ENCODE measurements around the gene IGFLR1.
"Not testable (repeated sequence)": the region's sequence is repeated elsewhere in the genome, so short reads cannot be mapped to it uniquely, and the experiment has no call there.

IGFLR1 gene

DNA sequence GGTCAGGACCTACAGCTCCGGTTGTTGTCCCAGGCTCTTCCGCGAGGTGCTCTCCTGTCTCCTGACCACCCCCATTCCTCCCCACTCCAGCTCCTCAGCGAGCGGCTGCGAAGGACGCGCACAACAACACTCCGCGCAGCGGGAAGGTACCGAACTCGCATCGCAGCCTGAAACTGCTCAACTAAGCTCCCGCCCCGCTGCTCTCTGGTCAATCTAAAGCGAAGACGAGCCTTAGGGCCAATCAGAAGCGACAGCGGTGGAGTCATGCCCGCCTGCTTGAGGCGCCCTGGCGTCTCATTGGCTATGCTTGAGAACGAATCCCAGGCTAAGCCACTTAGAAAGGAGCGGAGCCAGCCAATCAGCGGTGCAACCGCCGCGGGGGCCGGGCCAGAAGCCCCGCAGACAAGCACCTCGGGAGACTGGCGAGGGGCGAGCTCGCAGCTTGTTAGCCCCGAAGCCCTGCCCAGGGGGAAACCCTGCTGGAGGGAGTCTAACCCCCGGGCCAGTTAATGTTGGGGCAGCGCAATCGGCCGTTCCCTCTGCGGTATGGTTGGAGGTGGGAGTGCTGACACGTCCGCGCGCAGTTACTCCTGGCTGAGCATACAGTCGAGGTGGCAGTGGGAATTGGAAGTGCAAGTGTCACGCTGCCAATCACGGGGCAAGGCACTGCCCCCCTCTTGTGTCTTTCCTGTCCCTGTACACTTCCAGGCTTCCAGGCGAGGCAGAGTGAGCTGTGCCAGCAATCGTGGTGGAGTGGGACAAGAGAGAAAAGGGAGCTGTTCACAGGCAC, 39.8 kb downstream of the IGFLR1 start:
- TF ChIP-seq CTCF (IDR thresholded peaks at IDR 0.05; ENCODE audit: insufficient read depth, missing control alignments): no peak
- DNase-seq (ENCODE audit: insufficient read length, low spot score): peak; percentile 97
- FAIRE-seq: peak; percentile 6

- no peak for FAIRE-seq
- no peak for DNase-seq (ENCODE audit: insufficient read length, low spot score)
- TF ChIP-seq CTCF (IDR thresholded peaks at IDR 0.05; ENCODE audit: insufficient read depth, missing control alignments): no peak
These were observed 45.4 kb downstream of the IGFLR1 start for GRCh38 chr19:35696835-35697234.

- FAIRE-seq (no peak), DNase-seq (ENCODE audit: insufficient read length, low spot score) (no peak)
- no peak for TF ChIP-seq CTCF (IDR thresholded peaks at IDR 0.05; ENCODE audit: insufficient read depth, missing control alignments)
These were observed 46.3 kb downstream of the IGFLR1 start for GRCh38 chr19:35695895-35696422.

DNA sequence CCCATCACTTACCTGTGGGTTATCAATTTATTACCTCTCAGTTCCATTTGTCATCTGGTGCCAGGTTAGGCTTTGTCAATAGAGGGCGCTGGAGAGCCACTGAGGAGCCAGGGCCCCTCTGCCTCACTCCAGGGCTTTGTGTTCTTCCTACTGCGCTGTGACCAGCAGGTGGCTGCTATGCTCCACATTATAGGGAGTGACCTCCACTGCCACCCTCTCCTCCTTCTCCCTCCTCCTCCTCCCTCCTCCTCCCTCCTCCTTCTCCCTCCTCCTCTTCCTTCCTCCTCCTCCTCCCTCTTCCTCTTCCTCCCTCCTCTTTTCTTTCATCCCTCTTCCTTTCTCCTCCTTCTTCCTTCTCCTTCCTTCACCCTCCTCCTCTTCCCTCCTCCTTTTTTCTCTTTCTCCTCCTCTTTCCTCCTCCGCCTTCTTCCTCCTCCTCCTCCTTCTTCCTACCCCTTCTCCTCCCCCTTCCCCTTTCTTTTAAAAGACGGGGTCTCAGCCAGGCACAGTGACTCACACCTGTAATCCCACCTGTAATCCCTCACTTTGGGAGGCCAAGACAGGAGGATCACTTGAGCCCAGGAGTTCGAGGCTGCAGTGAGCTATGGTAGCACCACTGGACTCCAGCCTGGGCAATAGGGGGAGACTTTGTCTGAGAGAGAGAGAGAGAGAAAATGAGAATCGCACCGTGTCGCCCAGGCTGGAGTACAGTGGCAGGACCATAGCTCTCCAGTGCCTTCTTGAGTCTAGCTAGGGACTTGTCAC, 48.2 kb downstream of the IGFLR1 start:
- TF ChIP-seq CTCF (IDR thresholded peaks at IDR 0.05; ENCODE audit: insufficient read depth, missing control alignments): peak; percentile 99
- DNase-seq (ENCODE audit: insufficient read length, low spot score) (peak; percentile 66), FAIRE-seq (no peak)

GRCh38 chr19:35693422-35693821, 48.8 kb downstream of the IGFLR1 start:
- DNase-seq (ENCODE audit: insufficient read length, low spot score) (no peak), FAIRE-seq (no peak)
- TF ChIP-seq CTCF (IDR thresholded peaks at IDR 0.05; ENCODE audit: insufficient read depth, missing control alignments): no peak

GRCh38 chr19:35692010-35692409, 50.2 kb downstream of the IGFLR1 start:
- FAIRE-seq: no peak
- TF ChIP-seq CTCF (IDR thresholded peaks at IDR 0.05; ENCODE audit: insufficient read depth, missing control alignments): no peak
- no peak for DNase-seq (ENCODE audit: insufficient read length, low spot score)

GRCh38 chr19:35691106-35691505, 51.1 kb downstream of the IGFLR1 start:
- FAIRE-seq; DNase-seq (ENCODE audit: insufficient read length, low spot score): not testable (repeated sequence)
